HepG2 (cell line): Measurements from ENCODE around the gene HS2ST1. TPM values are rescaled to one million over a fixed set of nuclear protein-coding genes. Genes with fewer than 3 reads are reported as not detected.

ENCODE experiments used
- ATAC-seq: fragments of 200-7000 bp; cut with Tn5 transposase; 3 replicates; pipeline ENCODE4 v1.9.1; 2020; ENCODE audit warnings: mild to moderate bottlenecking, moderate library complexity
- BruUV-seq: library from RNA; stranded (reverse); fragments of 400-500 nt; replicated peaks from 2 replicates; lab custom pipeline; 2021; lab: Mats Ljungman, UMichigan
- CTCF ChIA-PET: fragments of 300-600 bp; formaldehyde crosslinking; extraction: SDS; loops from one replicate; lab custom pipeline; 2021; ENCODE audit warnings: low total read pairs, inconsistent platforms, low intra/inter-chr PET ratio; lab: Yijun Ruan, JAX
- POLR2A ChIA-PET: fragments of 350-600 bp; sonication (Branson Sonifier 250); formaldehyde crosslinking; loops from one replicate; lab custom pipeline; 2020; ENCODE audit warnings: antibody characterized with exemption, inconsistent platforms; lab: Yijun Ruan, JAX
- DNase-seq: peaks from one replicate; pipeline ENCODE4 v3.0.0-alpha.2; 2015; ENCODE audit warnings: low spot score
- FAIRE-seq: peaks from 3 replicates; lab custom pipeline; 2011; peaks lifted over from hg19 to GRCh38; lab: Jason Lieb, UNC
- H2AFZ ChIP-seq: one replicate; pipeline ENCODE4 v1.6.1; 2011; ENCODE audit warnings: low read length, inconsistent platforms
- H3K27ac ChIP-seq: fragments of 300-600 bp; 3 replicates; pipeline ENCODE4 v1.8.0; 2011; ENCODE audit warnings: mixed run types, mild to moderate bottlenecking, mixed read lengths, low read length, inconsistent platforms; ENCODE audit not compliant: insufficient read depth; ENCODE audit errors: extremely low read length
- H3K27me3 ChIP-seq, 2 experiments: fragments of 200-600 bp in 1 of 2; 2 replicates in 1 of 2; 3 replicates in 1 of 2; pipeline versions ENCODE4 v1.6.0 to v1.8.0; 2011; ENCODE audit warnings: low read length in 2 of 2, mild to moderate bottlenecking in 2 of 2, moderate library complexity in 2 of 2, inconsistent platforms in 1 of 2; ENCODE audit not compliant: insufficient read depth in 2 of 2, control insufficient read depth in 1 of 2
- H3K36me3 ChIP-seq, 2 experiments: fragments of 200-600 bp in 1 of 2; replicated peaks in 1 of 2; 2 replicates in 1 of 2; 3 replicates in 1 of 2; pipeline versions ENCODE4 v1.5.1 to v1.8.0; 2011; ENCODE audit warnings: low read length in 2 of 2, inconsistent platforms in 1 of 2; ENCODE audit not compliant: insufficient read depth in 2 of 2, control insufficient read depth in 1 of 2
- H3K4me1 ChIP-seq: 2 replicates; pipeline ENCODE4 v1.5.1; 2012; ENCODE audit warnings: low read length, inconsistent platforms; ENCODE audit not compliant: insufficient read depth
- H3K4me2 ChIP-seq: 2 replicates; pipeline ENCODE4 v1.6.0; 2011; ENCODE audit warnings: low read depth, low read length, inconsistent platforms
- H3K4me3 ChIP-seq, 3 experiments: fragments of 200-600 bp in 1 of 3; sonication (generic), shearing (Covaris generic) in 1 of 3; replicated peaks in 1 of 3; 2 replicates each; pipeline ENCODE4 v1.5.1; 2011 to 2016; ENCODE audit warnings: low read length in 3 of 3, inconsistent platforms in 2 of 3, low read depth in 2 of 3, mild to moderate bottlenecking in 2 of 3, control low read depth in 1 of 3, mixed read lengths in 1 of 3; ENCODE audit not compliant: insufficient read depth in 1 of 3
- H3K79me2 ChIP-seq: one replicate; pipeline ENCODE4 v1.6.1; 2011; ENCODE audit warnings: low read length, inconsistent platforms; ENCODE audit not compliant: insufficient read depth
- H3K9ac ChIP-seq: 2 replicates; pipeline ENCODE4 v1.6.0; 2011; ENCODE audit warnings: mild to moderate bottlenecking, low read depth, low read length, inconsistent platforms; ENCODE audit not compliant: insufficient read depth
- H3K9me3 ChIP-seq: 2 replicates; pipeline ENCODE4 v1.5.1; 2012; ENCODE audit warnings: mild to moderate bottlenecking, low read length
- H4K20me1 ChIP-seq: 2 replicates; pipeline ENCODE4 v1.6.0; 2011; ENCODE audit warnings: inconsistent platforms, mild to moderate bottlenecking, low read length, moderate library complexity; ENCODE audit not compliant: insufficient read depth
- ARHGAP35 ChIP-seq: sonication (generic); formaldehyde crosslinking; IDR thresholded peaks from 2 replicates; pipeline ENCODE4 v1.9.0; 2022; ENCODE audit warnings: mild to moderate bottlenecking, inconsistent platforms, moderate library complexity, missing genetic modification reagents, borderline replicate concordance
- E2F1 ChIP-seq: sonication (generic); formaldehyde crosslinking; IDR thresholded peaks from 2 replicates; pipeline ENCODE4 v1.5.0; 2020; ENCODE audit warnings: missing genetic modification reagents
- GABPA ChIP-seq, 2 experiments: IDR thresholded peaks; 2 replicates each; pipeline ENCODE4 v1.6.1; 2011 to 2016; ENCODE audit warnings: low read depth in 2 of 2, low read length in 1 of 2, missing biosample characterization in 1 of 2, missing genetic modification characterization in 1 of 2
- NR1H2 ChIP-seq: sonication (generic); formaldehyde crosslinking; IDR thresholded peaks from 2 replicates; pipeline ENCODE4 v1.8.1; 2022; ENCODE audit warnings: low read depth, missing genetic modification reagents, borderline replicate concordance
- SRSF4 ChIP-seq: fragments of 200-400 bp; formaldehyde crosslinking; IDR thresholded peaks from one replicate; pipeline ENCODE4 v1.6.1; 2018; ENCODE audit warnings: mild to moderate bottlenecking, low read depth, low read length, moderate library complexity; ENCODE audit not compliant: poor library complexity, severe bottlenecking
- ZFP36L2 ChIP-seq: sonication (generic); formaldehyde crosslinking; IDR thresholded peaks from 2 replicates; pipeline ENCODE4 v1.4.0; 2020; ENCODE audit warnings: missing genetic modification reagents
- ZMAT5 ChIP-seq: sonication (generic); formaldehyde crosslinking; IDR thresholded peaks from 2 replicates; pipeline ENCODE4 v1.5.0; 2020; ENCODE audit warnings: mild to moderate bottlenecking, low read depth, missing genetic modification reagents, borderline replicate concordance
- ZNF12 ChIP-seq: sonication (generic); formaldehyde crosslinking; IDR thresholded peaks from 2 replicates; pipeline ENCODE4 v1.5.0; 2020; ENCODE audit warnings: missing genetic modification reagents
- ZNF570 ChIP-seq: sonication (generic); formaldehyde crosslinking; IDR thresholded peaks from 2 replicates; pipeline ENCODE4 v1.4.0; 2020; ENCODE audit warnings: mild to moderate bottlenecking, missing genetic modification reagents, borderline replicate concordance
- ZNF605 ChIP-seq: sonication (generic); formaldehyde crosslinking; IDR thresholded peaks from 2 replicates; pipeline ENCODE4 v1.8.0; 2022; ENCODE audit warnings: mild to moderate bottlenecking, missing genetic modification reagents
- ZNF746 ChIP-seq: sonication (generic); formaldehyde crosslinking; IDR thresholded peaks from 2 replicates; pipeline ENCODE4 v1.8.0; 2022; ENCODE audit warnings: mild to moderate bottlenecking, missing genetic modification reagents
- WGBS: methylation state at CpG from one replicate; pipeline ENCODE4 v1.1.6; 2017; ENCODE audit warnings: low lambda C conversion rate; 5-methylcytosine and 5-hydroxymethylcytosine counted together
- in situ Hi-C: cut with HindIII; loops from 2 replicates; pipeline ENCODE4 v1.10.0; 2017; ENCODE audit warnings: low pct_unique_long_range_greater_than_20kb; ENCODE audit not compliant: extremely low pct_ligation_motif_present
- intact Hi-C: fragments of 100-400 bp; cut with micrococcal nuclease; formaldehyde crosslinking; loops from one replicate; pipeline ENCODE4 v1.10.0; 2022; ENCODE audit not compliant: unreplicated experiment
- polyA plus RNA-seq, 8 experiments: library from polyadenylated mRNA; depleted of rRNA in 3 of 8; stranded (reverse) in 7 of 8; unstranded in 1 of 8; fragments of >200 nt; fragmentation: Illumina TruSeq in 4 of 8; extraction: Trizol in 4 of 8; gene quantifications; 2 replicates each; pipeline versions ENCODE4 v1.2.1 to v1.2.3, GENCODE V29; 2011 to 2016; ENCODE audit warnings: low read depth in 4 of 8, missing spikeins in 1 of 8, mixed read lengths in 1 of 8; ENCODE audit not compliant: insufficient read depth in 1 of 8
- total RNA-seq, 5 experiments: library from RNA; depleted of rRNA; stranded (reverse); fragments of >200 nt; fragmentation: Illumina TruSeq; extraction: Trizol; gene quantifications; 2 replicates each; pipeline ENCODE4 v1.2.3, GENCODE V29; 2016; ENCODE audit warnings: low read depth in 1 of 5

Gene HS2ST1
- total and polyA plus RNA-seq, 2 of the 13 experiments (the other 11 are each of a cell fraction or from before 2014, with no cell fraction given), result 22.1 to 58.7 TPM

- TF ChIP-seq ZMAT5 (CRISPR knock-in tag), result no peak
- no peak for TF ChIP-seq ZNF12 (CRISPR knock-in tag)
- TF ChIP-seq E2F1 (CRISPR knock-in tag), result no peak
- no peak for TF ChIP-seq ZNF605 (CRISPR knock-in tag)
- no peak for TF ChIP-seq ARHGAP35 (CRISPR knock-in tag)
- TF ChIP-seq ZFP36L2 (CRISPR knock-in tag), result no peak
- TF ChIP-seq GABPA (IDR thresholded peaks at IDR 0.05; ENCODE audit: low read depth, low read length), result no peak
- TF ChIP-seq GABPA (CRISPR knock-in tag; IDR thresholded peaks at IDR 0.05; ENCODE audit: low read depth), result no peak
- TF ChIP-seq NR1H2 (CRISPR knock-in tag), result no peak
- TF ChIP-seq ZNF746 (CRISPR knock-in tag), result no peak
- TF ChIP-seq ZNF570 (CRISPR knock-in tag), result no peak
- no peak for TF ChIP-seq SRSF4
- no peak overlapping the region for H2AFZ ChIP-seq
- no peaks in the 10 kb centered on the region for H3K27me3 ChIP-seq
- WGBS, result 98% methylated on average over 4 of the region's 4 CpGs
- DNase-seq (no peak), FAIRE-seq (no peak), ATAC-seq (no peak)
- BruUV-seq, result no TSS peak
- no peak overlapping the region for H3K9ac ChIP-seq
- no peak overlapping the region for H3K4me3 ChIP-seq
- H3K4me1 ChIP-seq, result 0 out of 2 replicates have a peak, but pooled peaks cover 8% of the 10 kb centered on the region
- H3K4me2 ChIP-seq, result no peak overlapping the region
- intact Hi-C loops (no loop called here), in situ Hi-C loops (no loop called here)
- POLR2A ChIA-PET, result no interaction called here
- no peaks in the 10 kb centered on the region; the same call in 1 of the 2 replicates for H3K9me3 ChIP-seq
- H4K20me1 ChIP-seq, result no peaks in the 10 kb centered on the region
- H3K27ac ChIP-seq, result no peak overlapping the region
- CTCF ChIA-PET, result no interaction called here
- no peaks in the 10 kb centered on the region for H3K36me3 ChIP-seq
- peaks cover 32% of the 10 kb centered on the region for H3K79me2 ChIP-seq
Observed at GRCh38 chr1:87042111-87042811, 127.8 kb downstream of the HS2ST1 start.
